ENCODE measurements around the gene INPPL1. TPM values are rescaled to one million over a fixed set of nuclear protein-coding genes. Genes with fewer than 3 reads are reported as not detected.

INPPL1 gene
- total and polyA plus RNA-seq, 2 donors (not counting 3 experiments of a cell fraction or from before 2014, with no cell fraction given), result 125 to 184 TPM

GRCh38 chr11:72260574-72260973 is 36.0 kb downstream of the INPPL1 start:
- intact Hi-C loops (cut with micrococcal nuclease) (no loop called here), dilution Hi-C loops (cut with MboI; ENCODE audit: extremely low pct_ligation_motif_present, low sequenced_read_pairs) (no loop called here)
- H3K27me3 ChIP-seq (ENCODE audit: control insufficient read depth in 2 of 2, insufficient read depth in 2 of 2, low read length in 2 of 2), result peaks cover 10% of the 10 kb centered on the region in 2 experiments
- no peak overlapping the region for H3K4me3 ChIP-seq (replicated peaks in 1 of 3; ENCODE audit: insufficient read depth in 1 of 3, low read depth in 1 of 3, low read length in 3 of 3)
- no peak overlapping the region for H3K27ac ChIP-seq (ENCODE audit: insufficient read depth, low read depth, low read length)
- TF ChIP-seq MYC (IDR thresholded peaks at IDR 0.05; ENCODE audit: low read depth, low read length) (no peak), EZH2 (IDR thresholded peaks at IDR 0.05; ENCODE audit: borderline replicate concordance, low read depth, low read length, severe bottlenecking) (no peak), POLR2A (IDR thresholded peaks at IDR 0.05; ENCODE audit: low read depth, low read length) (no peak), GATA2 (IDR thresholded peaks at IDR 0.05; ENCODE audit: insufficient read depth, insufficient read length, low read depth, low read length) (no peak), JUN (IDR thresholded peaks at IDR 0.05; ENCODE audit: borderline replicate concordance, insufficient read depth, insufficient read length, low read depth) (no peak), FOS (IDR thresholded peaks at IDR 0.05; ENCODE audit: borderline replicate concordance, insufficient read depth, low read length) (no peak), CTCF (IDR thresholded peaks at IDR 0.05; ENCODE audit: extremely low read depth in 1 of 2, insufficient read depth in 1 of 2, low read depth in 1 of 2, low read length in 2 of 2) (no peak), POLR2AphosphoS5 (IDR thresholded peaks at IDR 0.05; ENCODE audit: insufficient read depth, low read depth, low read length) (no peak), MAX (IDR thresholded peaks at IDR 0.05; ENCODE audit: insufficient read depth, insufficient read length) (no peak)
- no peaks in the 10 kb centered on the region for H4K20me1 ChIP-seq (replicated peaks; ENCODE audit: control insufficient read depth, extremely low read depth, insufficient read depth, low read length)
- DNase-seq (ENCODE audit: low read depth, low spot score), result no peak
- no peaks in the 10 kb centered on the region for H3K9me3 ChIP-seq (replicated peaks; ENCODE audit: control insufficient read depth, insufficient read depth, low read length)
- ChIA-PET POLR2A (no interaction called here), CTCF (no interaction called here)
- H3K9ac ChIP-seq (replicated peaks; ENCODE audit: extremely low read depth, insufficient read depth, low read length), result no peak overlapping the region
- no peak for FAIRE-seq
- H3K4me2 ChIP-seq (ENCODE audit: insufficient read depth, low read length), result no peak overlapping the region
- no peaks in the 10 kb centered on the region for H3K4me1 ChIP-seq (ENCODE audit: control insufficient read depth, extremely low read depth, insufficient read depth, low read length)
- H3K36me3 ChIP-seq (ENCODE audit: control insufficient read depth in 2 of 2, extremely low read depth in 1 of 2, insufficient read depth in 2 of 2, low read length in 2 of 2), result no peaks in the 10 kb centered on the region
- H3K79me2 ChIP-seq (ENCODE audit: control insufficient read depth, insufficient read depth, low read length), result no peaks in the 10 kb centered on the region
- H3K9me1 ChIP-seq (replicated peaks; ENCODE audit: control insufficient read depth, extremely low read depth, insufficient read depth, low read length), result no peaks in the 10 kb centered on the region
- no peak overlapping the region for H2AFZ ChIP-seq (ENCODE audit: low read depth, low read length)
- BruUV-seq (replicated peaks), result no TSS peak

Measured in endothelial cell of umbilical vein (primary cell).